ENCODE measurements around the gene IKBKE.

The IKBKE gene

GRCh38 chr1:206516728-206516990, 46.4 kb downstream of the IKBKE start:
- DNase-seq, result no peak

- no peak for DNase-seq
These were observed 47.5 kb downstream of the IKBKE start for GRCh38 chr1:206517784-206518183.

DNA sequence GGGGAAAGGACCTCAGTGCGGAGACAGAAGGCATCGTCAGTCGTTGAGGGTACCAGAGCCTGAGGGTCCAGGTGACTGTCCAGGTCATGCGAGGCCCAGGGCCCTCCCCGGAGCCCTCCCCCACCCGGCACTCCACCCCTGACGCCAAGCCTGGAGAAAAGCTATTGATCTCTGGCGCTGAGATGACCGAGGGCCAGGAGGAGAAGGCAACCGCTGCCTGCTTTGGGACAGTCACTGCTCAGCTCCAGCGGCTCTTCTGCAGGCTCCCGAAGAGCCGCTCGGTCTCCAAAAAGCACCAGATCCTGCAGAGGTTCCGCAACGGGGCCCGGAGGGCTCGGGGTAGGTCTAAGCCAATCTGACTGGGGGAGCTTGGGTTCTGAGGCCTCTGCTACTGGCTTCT, 47.9 kb downstream of the IKBKE start:
- DNase-seq, result no peak

DNA sequence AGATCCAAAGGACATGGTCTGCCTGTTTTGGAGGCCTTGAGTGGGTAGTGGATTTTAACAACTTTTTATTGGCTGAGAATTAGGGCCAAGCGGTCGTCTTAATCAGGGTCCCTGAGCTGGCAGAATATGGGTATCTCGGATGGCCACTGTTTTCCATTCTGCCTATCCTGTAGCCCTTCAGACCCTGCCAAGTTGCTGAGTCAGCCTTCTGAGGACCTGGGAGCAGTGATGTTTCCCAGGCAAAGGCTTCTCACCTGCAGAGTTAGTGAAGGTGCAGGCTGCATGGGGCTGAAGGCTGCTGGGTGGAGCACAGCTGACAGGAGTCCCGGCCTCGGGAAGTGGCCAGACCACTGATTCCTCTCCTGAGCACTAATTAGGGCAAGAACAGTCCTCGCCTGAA, 48.5 kb downstream of the IKBKE start:
- no peak for DNase-seq

DNA sequence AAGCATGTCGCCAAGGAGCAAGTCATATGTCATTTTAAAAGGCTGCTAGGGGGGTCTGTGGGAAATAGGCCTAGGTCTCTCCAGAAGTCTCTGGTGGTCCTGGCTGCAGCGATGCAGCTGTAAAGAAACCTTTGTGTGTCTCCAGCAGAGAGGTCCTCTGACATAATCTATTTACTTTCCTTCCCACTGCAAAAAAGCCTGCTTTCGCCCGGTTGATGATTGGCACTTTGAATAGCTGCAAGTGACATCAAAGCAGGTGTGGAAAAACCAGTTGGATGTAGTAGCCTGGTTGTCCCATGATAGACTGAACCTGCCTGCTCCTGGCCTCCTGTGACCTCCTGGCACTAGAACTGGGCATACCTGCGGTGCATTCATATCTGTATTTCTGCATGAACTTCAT, 50.9 kb downstream of the IKBKE start:
- no peak for DNase-seq

DNA sequence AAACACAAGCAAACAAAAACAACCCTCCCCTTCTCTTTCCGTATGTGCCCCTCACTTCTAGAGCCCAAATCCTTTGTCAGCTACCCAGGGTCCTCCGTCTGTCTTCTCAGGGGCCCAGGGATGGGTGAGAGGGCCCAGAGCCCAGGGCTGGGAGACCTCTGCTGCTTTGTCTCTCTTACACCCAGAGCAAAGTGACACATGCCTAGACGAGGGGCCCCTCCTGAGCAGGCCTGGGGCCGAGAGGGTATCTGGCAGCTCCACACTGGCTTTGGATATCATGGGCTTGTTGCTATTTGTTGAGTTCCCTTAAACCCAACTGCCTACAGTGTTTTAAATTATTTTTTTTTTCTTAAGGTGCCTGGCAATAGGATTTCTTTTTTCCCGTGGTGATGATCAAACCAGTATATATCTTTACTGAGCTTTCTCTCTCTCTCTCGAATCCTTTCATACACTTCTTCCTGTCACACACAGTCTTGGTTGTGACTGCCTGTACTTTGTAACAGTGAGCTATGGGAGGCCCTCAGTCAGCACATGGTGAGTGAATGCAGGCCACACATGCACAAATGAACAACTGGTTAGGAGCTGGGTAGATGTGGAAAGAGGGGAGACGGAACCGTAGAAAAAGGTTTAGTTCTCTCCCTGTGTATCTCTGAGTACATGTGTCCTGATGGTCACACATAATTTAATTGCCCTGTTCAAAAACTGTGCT, 51.6 kb downstream of the IKBKE start:
- no peak for DNase-seq

DNA sequence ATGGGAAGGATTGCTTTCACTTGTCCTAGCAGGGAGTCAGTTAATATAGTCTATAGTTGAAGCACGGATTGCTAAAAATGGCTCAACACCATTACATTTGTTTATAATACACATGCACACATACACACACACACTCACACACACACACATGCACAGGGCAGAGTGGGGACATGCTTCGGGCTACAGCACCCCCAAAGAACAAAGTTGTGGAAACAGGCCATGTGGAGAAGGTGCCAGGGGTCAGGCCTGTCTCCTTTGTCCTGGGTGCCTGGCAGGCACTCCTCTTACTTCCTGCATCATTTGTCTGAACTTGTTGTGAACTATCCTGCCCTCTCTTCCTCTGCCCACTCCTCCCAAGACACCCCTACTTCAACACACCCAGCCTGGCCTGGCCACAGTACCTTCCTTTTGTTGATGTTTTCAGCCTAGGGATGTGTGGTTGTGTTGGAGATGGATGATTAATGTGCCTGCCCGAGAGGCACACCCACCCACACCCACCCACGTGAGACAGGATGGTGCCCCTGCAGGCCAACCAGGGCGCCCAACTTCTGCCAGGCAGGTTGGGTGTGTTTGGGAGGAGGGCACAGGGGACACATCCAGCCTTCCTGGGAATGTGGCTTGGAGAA, 54.6 kb downstream of the IKBKE start:
- no peak for DNase-seq

- DNase-seq, result no peak
These were observed 56.0 kb downstream of the IKBKE start for GRCh38 chr1:206526064-206526911.

DNA sequence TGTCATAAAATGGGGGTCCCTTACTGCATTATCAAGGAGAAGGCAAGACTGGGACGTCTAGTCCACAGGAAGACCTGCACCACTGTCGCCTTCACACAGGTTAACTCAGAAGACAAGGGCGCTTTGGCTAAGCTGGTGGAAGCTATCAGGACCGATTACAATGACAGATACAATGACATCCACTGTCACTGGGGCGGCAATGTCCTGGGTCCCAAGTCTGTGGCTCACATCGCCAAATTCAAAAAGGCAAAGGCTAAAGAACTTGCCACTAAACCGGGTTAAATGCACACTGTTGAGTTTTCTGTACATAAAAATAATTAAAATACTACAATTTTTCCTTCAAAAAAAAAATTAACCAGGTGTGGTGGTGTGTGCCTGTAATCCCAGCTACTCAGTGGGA, 59.1 kb downstream of the IKBKE start:
- no peak for DNase-seq

DNA sequence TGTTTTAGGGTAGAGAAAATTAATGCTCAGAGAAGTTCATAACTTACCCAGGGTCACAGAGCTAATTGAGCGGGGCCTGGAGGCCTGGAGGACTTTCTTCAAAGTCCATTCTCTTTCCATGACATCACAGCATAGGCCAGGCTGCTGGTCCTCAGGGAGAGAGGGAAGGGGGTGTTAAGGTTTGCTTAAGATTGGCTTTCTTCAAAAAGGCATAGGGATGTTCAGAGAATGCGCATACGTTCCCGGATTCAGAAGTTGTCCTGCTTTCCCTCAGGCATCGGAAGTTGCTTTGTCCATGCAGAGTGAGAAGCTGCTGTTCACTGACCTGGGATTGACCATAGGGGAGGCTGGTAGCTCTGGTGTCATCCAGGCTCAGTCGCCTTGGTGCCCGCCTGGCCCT, 62.1 kb downstream of the IKBKE start:
- no peak for DNase-seq

DNA sequence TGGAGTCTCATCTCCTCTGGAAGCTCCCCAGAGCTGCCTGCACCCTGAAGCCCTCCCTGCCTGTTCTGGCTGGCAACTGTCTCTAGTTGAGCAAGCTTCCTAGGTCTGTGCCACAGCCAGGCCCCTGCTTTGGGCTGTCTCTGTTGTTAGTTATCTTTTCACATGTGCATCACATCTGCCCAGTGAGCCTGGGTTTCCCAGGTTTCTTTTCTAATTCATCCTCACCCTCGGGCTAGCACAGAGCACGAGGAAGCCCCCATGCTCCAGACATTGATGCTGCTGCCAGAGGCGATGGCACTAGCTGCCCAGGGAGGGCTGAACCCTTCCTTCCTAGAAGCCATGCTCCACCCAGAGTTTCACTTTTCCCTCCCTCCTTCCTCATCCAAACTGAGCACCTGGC, 64.3 kb downstream of the IKBKE start:
- no peak for DNase-seq

DNA sequence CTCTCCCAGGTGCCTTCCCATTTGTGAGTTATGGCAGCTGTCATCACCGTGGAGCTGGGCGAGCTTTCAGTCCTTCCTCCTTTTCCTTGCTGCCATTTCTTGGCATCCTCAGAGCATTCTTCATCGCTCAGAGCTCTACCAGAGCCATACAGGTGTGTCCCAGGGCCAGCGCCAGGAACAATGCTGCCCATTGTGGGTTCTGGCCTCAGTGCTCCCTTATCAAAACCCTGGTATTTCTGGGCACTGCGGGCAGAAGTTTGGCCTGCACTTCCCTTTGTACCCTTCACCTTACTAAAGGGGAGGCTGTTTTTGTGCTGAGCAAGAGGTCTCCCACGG, 65.5 kb downstream of the IKBKE start:
- no peak for DNase-seq

GRCh38 chr1:206537141-206537540, 66.9 kb downstream of the IKBKE start:
- DNase-seq, result no peak

- DNase-seq, result no peak
These were observed 68.0 kb downstream of the IKBKE start for GRCh38 chr1:206538086-206538770.

GRCh38 chr1:206538901-206539640, 68.8 kb downstream of the IKBKE start:
- DNase-seq, result no peak

DNA sequence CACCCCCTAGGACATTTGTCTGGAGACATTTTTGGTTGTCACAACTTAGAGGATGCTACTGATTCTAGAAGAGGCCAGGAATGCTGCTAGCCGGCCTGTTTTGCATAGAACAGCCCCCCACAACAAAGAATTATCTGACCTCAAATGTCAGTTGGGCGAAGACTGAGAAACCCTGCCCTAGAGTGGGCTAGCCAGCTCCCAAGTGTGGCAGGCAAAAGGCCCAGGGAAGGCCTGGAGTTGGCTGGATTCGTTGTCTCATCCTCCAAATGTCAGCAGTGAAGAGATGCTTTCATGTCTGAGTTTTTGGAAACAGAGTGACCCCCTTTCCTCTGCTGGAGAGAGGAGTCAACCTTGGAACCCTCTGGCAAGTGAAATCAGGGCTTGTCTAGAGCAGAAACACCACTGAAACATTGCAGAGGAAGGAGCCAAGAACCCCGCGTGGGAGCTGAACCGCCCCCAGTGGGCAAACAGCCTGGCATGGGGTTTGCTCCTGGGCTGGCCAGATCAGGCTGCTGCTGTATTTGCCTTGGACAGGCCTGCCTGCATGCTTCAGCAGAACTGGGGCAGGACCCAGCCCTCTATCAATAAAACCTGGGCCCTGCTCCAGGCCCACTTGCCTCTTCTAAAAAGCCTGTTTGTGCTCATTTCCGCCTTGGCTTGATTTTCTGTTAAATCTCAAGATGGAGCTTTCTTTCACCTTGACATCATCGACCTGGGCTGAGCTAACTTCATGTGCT, 69.9 kb downstream of the IKBKE start:
- DNase-seq, result no peak

- DNase-seq, result no peak
These were observed 71.1 kb downstream of the IKBKE start for GRCh38 chr1:206541236-206541833.

DNA sequence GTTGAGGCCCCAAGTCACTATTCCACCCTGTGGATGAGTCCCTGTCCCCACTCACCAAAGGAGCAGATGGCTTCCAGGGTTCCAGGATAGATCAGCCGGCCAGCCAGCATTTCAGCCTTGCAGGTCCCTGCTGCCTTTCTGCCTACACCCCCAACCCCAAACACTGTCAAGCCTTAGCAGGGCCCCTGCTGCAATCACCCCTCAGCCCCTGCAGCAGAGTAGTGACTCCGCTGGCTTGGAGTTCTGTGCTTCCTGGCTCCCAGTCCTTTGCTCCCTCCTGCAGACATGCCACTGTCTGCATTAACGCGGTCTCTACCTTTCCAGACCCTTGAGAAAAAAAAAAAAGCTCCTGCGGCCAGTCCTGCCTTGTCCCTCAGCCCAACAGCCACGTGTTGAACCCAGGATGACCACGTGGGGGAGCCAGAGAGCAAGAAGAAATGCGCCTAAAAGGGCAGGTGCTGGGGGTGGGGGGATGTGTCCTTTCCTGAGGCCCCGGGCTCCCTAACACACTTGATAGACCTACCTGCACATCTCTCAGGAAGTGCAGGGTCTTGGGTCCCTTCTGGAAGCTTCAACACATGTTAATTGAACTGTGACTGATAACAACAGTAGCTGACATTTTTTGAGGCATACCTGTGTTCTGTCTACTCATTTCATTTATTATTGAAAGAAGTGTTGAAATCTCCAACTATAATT, 74.4 kb downstream of the IKBKE start:
- peak; percentile 27 to 35 for DNase-seq

DNA sequence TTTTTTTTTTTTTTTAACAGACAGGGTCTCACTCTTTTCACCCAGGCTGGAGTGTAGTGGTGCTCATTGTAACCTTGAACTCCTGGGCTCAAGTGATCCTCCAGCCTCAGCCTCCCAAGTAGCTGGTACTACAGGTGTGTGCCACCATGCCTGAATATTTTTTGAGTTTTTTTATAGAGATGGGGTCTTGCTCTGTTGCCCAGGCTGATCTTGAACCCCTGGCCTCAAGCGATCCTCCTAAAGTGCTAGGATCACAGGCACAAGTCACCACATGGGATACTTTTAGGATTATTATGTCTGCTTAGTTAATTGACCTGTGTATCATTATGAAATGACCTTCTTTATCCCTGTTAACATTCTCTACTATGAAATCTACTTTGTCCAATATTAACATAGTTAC, 75.1 kb downstream of the IKBKE start:
- no peak for DNase-seq

Measured in NCI-H1930 (cell line).